ENCODE results near the gene PNCK.
A peak's percentile ranks its signal among the peaks of the same experiment; 100 is the strongest.

DNA sequence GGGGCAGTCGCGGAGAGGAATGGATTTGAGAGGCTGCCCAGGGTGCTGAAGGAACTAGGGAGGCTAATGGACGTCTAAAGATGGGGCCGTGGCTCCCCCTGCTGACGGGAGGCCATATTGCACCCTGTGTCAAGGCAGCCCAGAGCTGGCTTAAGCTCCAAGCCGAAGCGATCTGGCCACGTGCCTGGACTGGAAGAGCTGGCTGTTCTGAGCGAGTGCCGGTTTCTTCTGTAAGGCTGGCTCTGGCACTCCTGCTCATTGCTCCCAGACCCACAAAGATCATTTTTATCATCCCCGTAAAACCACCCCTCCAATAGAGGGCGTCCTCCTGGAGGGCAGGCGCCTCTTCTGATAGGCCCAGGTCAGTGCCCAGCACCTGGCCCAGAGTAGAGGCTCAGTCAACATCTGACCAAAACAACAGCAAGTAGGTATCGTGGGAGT lies 5.6 kb downstream of the PNCK start:
- TF ChIP-seq, protein P1, sequence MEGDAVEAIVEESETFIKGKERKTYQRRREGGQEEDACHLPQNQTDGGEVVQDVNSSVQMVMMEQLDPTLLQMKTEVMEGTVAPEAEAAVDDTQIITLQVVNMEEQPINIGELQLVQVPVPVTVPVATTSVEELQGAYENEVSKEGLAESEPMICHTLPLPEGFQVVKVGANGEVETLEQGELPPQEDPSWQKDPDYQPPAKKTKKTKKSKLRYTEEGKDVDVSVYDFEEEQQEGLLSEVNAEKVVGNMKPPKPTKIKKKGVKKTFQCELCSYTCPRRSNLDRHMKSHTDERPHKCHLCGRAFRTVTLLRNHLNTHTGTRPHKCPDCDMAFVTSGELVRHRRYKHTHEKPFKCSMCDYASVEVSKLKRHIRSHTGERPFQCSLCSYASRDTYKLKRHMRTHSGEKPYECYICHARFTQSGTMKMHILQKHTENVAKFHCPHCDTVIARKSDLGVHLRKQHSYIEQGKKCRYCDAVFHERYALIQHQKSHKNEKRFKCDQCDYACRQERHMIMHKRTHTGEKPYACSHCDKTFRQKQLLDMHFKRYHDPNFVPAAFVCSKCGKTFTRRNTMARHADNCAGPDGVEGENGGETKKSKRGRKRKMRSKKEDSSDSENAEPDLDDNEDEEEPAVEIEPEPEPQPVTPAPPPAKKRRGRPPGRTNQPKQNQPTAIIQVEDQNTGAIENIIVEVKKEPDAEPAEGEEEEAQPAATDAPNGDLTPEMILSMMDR (IDR thresholded peaks at IDR 0.05; ENCODE audit: low read length) = peak; percentile 71
- TF ChIP-seq EZH2 (optimal IDR thresholded peaks at IDR 0.05; ENCODE audit: low read depth, low read length) (no peak), EZH2phosphoT487 (IDR thresholded peaks at IDR 0.05; ENCODE audit: low read length) (no peak)
